GM12891 (cell line): Measurements from ENCODE around the gene CBR4.

Experiments used
- PAX5 ChIP-seq: IDR thresholded peaks from 2 replicates; pipeline ENCODE4 v1.6.1; 2011; ENCODE audit warnings: low read length, moderate library complexity, mild to moderate bottlenecking; ENCODE audit not compliant: insufficient read depth, severe bottlenecking
- POLR2A ChIP-seq: IDR thresholded peaks from 2 replicates; pipeline ENCODE4 v1.6.1; 2011; ENCODE audit warnings: low read depth, low read length, control low read depth
- POLR2AphosphoS5 ChIP-seq: IDR thresholded peaks from 2 replicates; pipeline ENCODE4 v1.6.1; 2011; ENCODE audit warnings: low read depth, low read length, control low read depth
- POU2F2 ChIP-seq: IDR thresholded peaks from 2 replicates; pipeline ENCODE4 v1.6.1; 2011; ENCODE audit warnings: low read depth, mild to moderate bottlenecking, control low read depth, low read length, moderate library complexity
- SPI1 ChIP-seq: IDR thresholded peaks from 2 replicates; pipeline ENCODE4 v1.6.1; 2011; ENCODE audit warnings: low read depth, low read length, control low read depth
- TAF1 ChIP-seq: IDR thresholded peaks from 2 replicates; pipeline ENCODE4 v1.6.1; 2011; ENCODE audit warnings: low read depth, low read length, control low read depth

DNA sequence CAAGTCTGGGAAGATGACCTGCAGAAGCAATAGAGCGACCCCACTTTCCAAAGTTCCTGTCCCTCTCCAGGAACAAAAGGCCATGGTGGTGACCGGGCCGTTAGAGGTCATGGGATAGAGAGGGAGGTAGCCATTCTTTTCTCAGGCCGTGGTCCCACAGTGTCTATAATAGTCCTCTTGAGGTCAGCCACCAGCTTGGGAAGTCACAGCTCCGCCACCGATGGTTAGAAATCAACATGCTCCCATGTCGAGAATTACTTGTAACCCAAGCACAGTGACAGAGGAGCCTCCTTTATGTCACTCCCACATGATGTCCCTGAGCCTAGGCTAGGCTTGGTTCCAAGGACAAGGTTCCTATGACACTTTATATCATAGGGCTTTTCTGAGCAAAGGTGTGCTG lies 48.3 kb upstream of the CBR4 start:
- no peak for TF ChIP-seq POLR2AphosphoS5
- TF ChIP-seq POLR2A: no peak
- TF ChIP-seq TAF1: no peak
- no peak for TF ChIP-seq PAX5
- TF ChIP-seq POU2F2: no peak
- TF ChIP-seq SPI1: no peak
